Measurements from ENCODE around the gene C4B.
"Not testable (repeated sequence)": the region's sequence is repeated elsewhere in the genome, so short reads cannot be mapped to it uniquely, and the experiment has no call there.

The C4B gene

GRCh38 chr6:32055756-32056155 lies 41.2 kb downstream of the C4B start:
- H3K79me2 ChIP-seq (ENCODE audit: control insufficient read depth, insufficient read depth, low read length, unreplicated experiment); H3K4me1 ChIP-seq (ENCODE audit: control insufficient read depth, insufficient read depth, low read length, unreplicated experiment); H3K27me3 ChIP-seq (ENCODE audit: insufficient read depth, low read length); H2AFZ ChIP-seq (ENCODE audit: low read length, unreplicated experiment); H3K4me3 ChIP-seq (ENCODE audit: low read depth, low read length); H3K36me3 ChIP-seq (ENCODE audit: insufficient read depth, low read length); H3K27ac ChIP-seq (ENCODE audit: low read depth, low read length): not testable (repeated sequence)

GRCh38 chr6:32056254-32056653 lies 41.7 kb downstream of the C4B start:
- Histone ChIP-seq H3K79me2 (ENCODE audit: control insufficient read depth, insufficient read depth, low read length, unreplicated experiment) (no peaks in the 10 kb centered on the region), H3K36me3 (ENCODE audit: insufficient read depth, low read length) (no peaks in the 10 kb centered on the region), H2AFZ (ENCODE audit: low read length, unreplicated experiment) (no peak overlapping the region), H3K4me3 (ENCODE audit: low read depth, low read length) (no peak overlapping the region), H3K27me3 (ENCODE audit: insufficient read depth, low read length) (no peaks in the 10 kb centered on the region), H3K27ac (ENCODE audit: low read depth, low read length) (no peak overlapping the region), H3K4me1 (ENCODE audit: control insufficient read depth, insufficient read depth, low read length, unreplicated experiment) (peaks cover 9% of the 10 kb centered on the region)

GRCh38 chr6:32057966-32058365 lies 43.4 kb downstream of the C4B start:
- H3K36me3 ChIP-seq (ENCODE audit: insufficient read depth, low read length) = no peaks in the 10 kb centered on the region
- peaks cover 9% of the 10 kb centered on the region for H3K4me1 ChIP-seq (ENCODE audit: control insufficient read depth, insufficient read depth, low read length, unreplicated experiment)
- no peak overlapping the region for H3K4me3 ChIP-seq (ENCODE audit: low read depth, low read length)
- H3K79me2 ChIP-seq (ENCODE audit: control insufficient read depth, insufficient read depth, low read length, unreplicated experiment) = no peaks in the 10 kb centered on the region
- H3K27me3 ChIP-seq (ENCODE audit: insufficient read depth, low read length) = no peaks in the 10 kb centered on the region
- no peak overlapping the region for H2AFZ ChIP-seq (ENCODE audit: low read length, unreplicated experiment)
- no peak overlapping the region for H3K27ac ChIP-seq (ENCODE audit: low read depth, low read length)

GRCh38 chr6:32058511-32058963 lies 43.9 kb downstream of the C4B start:
- no peak overlapping the region for H3K27ac ChIP-seq (ENCODE audit: low read depth, low read length)
- peaks cover 9% of the 10 kb centered on the region for H3K4me1 ChIP-seq (ENCODE audit: control insufficient read depth, insufficient read depth, low read length, unreplicated experiment)
- H2AFZ ChIP-seq (ENCODE audit: low read length, unreplicated experiment) = no peak overlapping the region

GRCh38 chr6:32060966-32061655 lies 46.5 kb downstream of the C4B start:
- Histone ChIP-seq H3K36me3 (ENCODE audit: insufficient read depth, low read length) (no peaks in the 10 kb centered on the region), H3K79me2 (ENCODE audit: control insufficient read depth, insufficient read depth, low read length, unreplicated experiment) (no peaks in the 10 kb centered on the region), H2AFZ (ENCODE audit: low read length, unreplicated experiment) (no peak overlapping the region), H3K27ac (ENCODE audit: low read depth, low read length) (no peak overlapping the region), H3K4me3 (ENCODE audit: low read depth, low read length) (no peak overlapping the region), H3K4me1 (ENCODE audit: control insufficient read depth, insufficient read depth, low read length, unreplicated experiment) (peaks cover 9% of the 10 kb centered on the region), H3K27me3 (ENCODE audit: insufficient read depth, low read length) (no peaks in the 10 kb centered on the region)

More at GRCh38 chr6:32058511-32058963, 43.9 kb downstream of the C4B start:
- Histone ChIP-seq H3K36me3 (ENCODE audit: insufficient read depth, low read length) (no peaks in the 10 kb centered on the region), H3K79me2 (ENCODE audit: control insufficient read depth, insufficient read depth, low read length, unreplicated experiment) (no peaks in the 10 kb centered on the region), H3K27me3 (ENCODE audit: insufficient read depth, low read length) (no peaks in the 10 kb centered on the region), H3K4me3 (ENCODE audit: low read depth, low read length) (no peak overlapping the region)

GRCh38 chr6:32064706-32065105 lies 50.1 kb downstream of the C4B start:
- Histone ChIP-seq H3K36me3 (ENCODE audit: insufficient read depth, low read length) (no peaks in the 10 kb centered on the region), H3K27ac (ENCODE audit: low read depth, low read length) (no peak overlapping the region), H3K4me1 (ENCODE audit: control insufficient read depth, insufficient read depth, low read length, unreplicated experiment) (no peaks in the 10 kb centered on the region), H3K27me3 (ENCODE audit: insufficient read depth, low read length) (no peaks in the 10 kb centered on the region), H2AFZ (ENCODE audit: low read length, unreplicated experiment) (no peak overlapping the region), H3K79me2 (ENCODE audit: control insufficient read depth, insufficient read depth, low read length, unreplicated experiment) (no peaks in the 10 kb centered on the region), H3K4me3 (ENCODE audit: low read depth, low read length) (no peak overlapping the region)

- not testable (repeated sequence) for H3K36me3 ChIP-seq (ENCODE audit: insufficient read depth, low read length); H3K79me2 ChIP-seq (ENCODE audit: control insufficient read depth, insufficient read depth, low read length, unreplicated experiment); H2AFZ ChIP-seq (ENCODE audit: low read length, unreplicated experiment); H3K4me3 ChIP-seq (ENCODE audit: low read depth, low read length); H3K27ac ChIP-seq (ENCODE audit: low read depth, low read length); H3K27me3 ChIP-seq (ENCODE audit: insufficient read depth, low read length); H3K4me1 ChIP-seq (ENCODE audit: control insufficient read depth, insufficient read depth, low read length, unreplicated experiment)
Measured at GRCh38 chr6:32067521-32067920, 52.9 kb downstream of the C4B start.

- not testable (repeated sequence) for H2AFZ ChIP-seq (ENCODE audit: low read length, unreplicated experiment); H3K79me2 ChIP-seq (ENCODE audit: control insufficient read depth, insufficient read depth, low read length, unreplicated experiment); H3K27me3 ChIP-seq (ENCODE audit: insufficient read depth, low read length)
Measured at GRCh38 chr6:32068315-32068714, 53.7 kb downstream of the C4B start.

GRCh38 chr6:32068867-32069266 lies 54.3 kb downstream of the C4B start:
- no peak overlapping the region for H2AFZ ChIP-seq (ENCODE audit: low read length, unreplicated experiment)
- H3K4me3 ChIP-seq (ENCODE audit: low read depth, low read length) = no peak overlapping the region
- H3K27me3 ChIP-seq (ENCODE audit: insufficient read depth, low read length) = no peaks in the 10 kb centered on the region
- no peaks in the 10 kb centered on the region for H3K4me1 ChIP-seq (ENCODE audit: control insufficient read depth, insufficient read depth, low read length, unreplicated experiment)
- H3K27ac ChIP-seq (ENCODE audit: low read depth, low read length) = no peak overlapping the region
- H3K36me3 ChIP-seq (ENCODE audit: insufficient read depth, low read length) = no peaks in the 10 kb centered on the region
- no peaks in the 10 kb centered on the region for H3K79me2 ChIP-seq (ENCODE audit: control insufficient read depth, insufficient read depth, low read length, unreplicated experiment)

More at GRCh38 chr6:32068315-32068714, 53.7 kb downstream of the C4B start:
- not testable (repeated sequence) for H3K4me1 ChIP-seq (ENCODE audit: control insufficient read depth, insufficient read depth, low read length, unreplicated experiment); H3K27ac ChIP-seq (ENCODE audit: low read depth, low read length); H3K36me3 ChIP-seq (ENCODE audit: insufficient read depth, low read length); H3K4me3 ChIP-seq (ENCODE audit: low read depth, low read length)

- Histone ChIP-seq H3K79me2 (ENCODE audit: control insufficient read depth, insufficient read depth, low read length, unreplicated experiment) (no peaks in the 10 kb centered on the region), H3K4me1 (ENCODE audit: control insufficient read depth, insufficient read depth, low read length, unreplicated experiment) (no peaks in the 10 kb centered on the region), H3K27me3 (ENCODE audit: insufficient read depth, low read length) (no peaks in the 10 kb centered on the region), H3K27ac (ENCODE audit: low read depth, low read length) (no peak overlapping the region), H3K36me3 (ENCODE audit: insufficient read depth, low read length) (no peaks in the 10 kb centered on the region), H3K4me3 (ENCODE audit: low read depth, low read length) (no peak overlapping the region), H2AFZ (ENCODE audit: low read length, unreplicated experiment) (no peak overlapping the region)
Measured at GRCh38 chr6:32069460-32069859, 54.9 kb downstream of the C4B start.

- no peaks in the 10 kb centered on the region for H3K36me3 ChIP-seq (ENCODE audit: insufficient read depth, low read length)
- H3K4me1 ChIP-seq (ENCODE audit: control insufficient read depth, insufficient read depth, low read length, unreplicated experiment) = no peaks in the 10 kb centered on the region
- H3K27me3 ChIP-seq (ENCODE audit: insufficient read depth, low read length) = no peaks in the 10 kb centered on the region
- H3K4me3 ChIP-seq (ENCODE audit: low read depth, low read length) = no peak overlapping the region
- no peak overlapping the region for H2AFZ ChIP-seq (ENCODE audit: low read length, unreplicated experiment)
- H3K79me2 ChIP-seq (ENCODE audit: control insufficient read depth, insufficient read depth, low read length, unreplicated experiment) = no peaks in the 10 kb centered on the region
- H3K27ac ChIP-seq (ENCODE audit: low read depth, low read length) = no peak overlapping the region
Measured at GRCh38 chr6:32069878-32070515, 55.4 kb downstream of the C4B start.

Data from ACC112 (cell line).